HG02973 (cell line): ENCODE data around the gene WARS2.

Experiments
- ATAC-seq: cut with Tn5 transposase; IDR thresholded peaks from one replicate; pipeline ENCODE4 v1.9.1; 2021; ENCODE audit warnings: moderate library complexity; ENCODE audit not compliant: unreplicated experiment

Gene WARS2

GRCh38 chr1:119086830-119087229 lies 53.6 kb downstream of the WARS2 start:
- no peak for ATAC-seq

GRCh38 chr1:119084798-119085197 lies 55.7 kb downstream of the WARS2 start:
- no peak for ATAC-seq

GRCh38 chr1:119083980-119084379 lies 56.5 kb downstream of the WARS2 start:
- no peak for ATAC-seq

DNA sequence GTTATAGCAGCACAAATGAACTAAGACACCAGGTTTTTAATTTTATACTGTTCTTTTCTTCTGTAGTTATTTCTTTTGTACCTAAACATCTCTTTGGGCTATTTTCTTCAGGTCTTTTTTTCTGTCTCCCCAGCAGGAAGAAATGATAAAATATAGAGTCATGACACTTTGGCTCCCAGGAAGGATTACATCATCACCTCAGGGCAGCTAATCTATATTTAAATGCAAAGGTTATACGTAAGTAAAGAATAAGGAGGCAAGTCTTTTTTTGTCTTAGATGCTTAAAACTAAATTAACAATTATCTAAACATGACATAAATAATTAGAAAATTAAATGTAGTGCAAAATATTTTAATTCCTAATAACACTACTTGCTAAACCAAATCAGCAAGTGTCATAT lies 57.0 kb downstream of the WARS2 start:
- ATAC-seq = no peak

DNA sequence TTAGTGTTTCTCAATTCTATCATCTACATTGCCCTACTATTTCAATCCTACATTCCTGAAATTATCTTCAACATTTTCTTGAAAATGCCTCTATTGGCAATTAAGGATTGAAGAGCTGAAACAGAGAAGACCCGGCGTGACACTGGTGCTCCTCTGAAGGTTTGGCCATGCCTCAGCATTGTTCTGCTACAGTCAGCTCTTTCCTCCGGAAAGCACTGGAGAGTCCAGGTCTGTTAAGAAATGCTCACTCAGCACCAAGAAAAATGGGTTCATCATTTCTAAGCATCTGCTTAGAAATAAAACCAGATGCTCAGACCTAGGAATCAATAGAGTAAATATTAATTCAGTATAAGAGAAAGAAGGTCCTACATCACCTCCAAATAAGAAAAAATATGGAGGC lies 58.8 kb downstream of the WARS2 start:
- no peak for ATAC-seq

- ATAC-seq = no peak
Measured at GRCh38 chr1:119081267-119081666, 59.2 kb downstream of the WARS2 start.

- ATAC-seq = no peak
Measured at GRCh38 chr1:119080586-119080985, 59.9 kb downstream of the WARS2 start.

DNA sequence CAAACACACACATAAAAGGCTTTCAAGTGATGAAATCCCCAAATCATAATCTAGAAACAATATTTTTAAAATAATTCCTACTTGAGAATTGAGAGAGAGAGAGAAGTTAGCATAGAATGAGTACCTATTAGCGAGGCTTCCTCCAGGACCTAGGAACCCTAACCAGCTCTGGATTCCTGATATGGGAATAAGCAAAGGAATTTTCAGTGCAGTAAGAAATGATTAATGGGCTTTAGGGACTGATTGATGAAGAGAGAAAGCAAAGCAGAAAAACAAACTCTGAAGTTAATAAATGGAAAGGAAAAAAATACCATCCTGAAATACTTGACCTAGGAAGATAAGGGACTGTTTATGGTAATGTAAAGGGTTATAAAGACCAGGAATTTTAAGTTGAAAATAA lies 60.6 kb downstream of the WARS2 start:
- no peak for ATAC-seq

DNA sequence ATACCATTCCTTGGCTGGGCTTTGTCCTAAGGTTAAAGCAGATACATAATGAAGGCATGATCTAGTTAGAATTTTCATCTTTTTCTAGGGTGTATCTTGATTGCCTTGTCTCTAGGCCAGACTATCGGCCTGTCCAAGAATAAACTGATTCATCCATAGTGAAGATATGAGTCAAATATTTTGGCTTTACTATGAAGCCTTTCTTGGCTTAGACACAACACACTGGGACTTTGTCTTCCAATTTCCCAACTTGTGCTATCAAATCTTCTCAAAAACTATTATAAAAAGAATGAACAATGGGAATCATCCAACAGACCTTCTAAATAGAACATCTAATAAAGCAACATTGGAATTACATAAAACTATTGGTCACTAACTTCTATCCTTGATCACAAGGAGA lies 64.8 kb downstream of the WARS2 start:
- ATAC-seq = no peak

- ATAC-seq = no peak
Measured at GRCh38 chr1:119071321-119071720, 69.1 kb downstream of the WARS2 start.

DNA sequence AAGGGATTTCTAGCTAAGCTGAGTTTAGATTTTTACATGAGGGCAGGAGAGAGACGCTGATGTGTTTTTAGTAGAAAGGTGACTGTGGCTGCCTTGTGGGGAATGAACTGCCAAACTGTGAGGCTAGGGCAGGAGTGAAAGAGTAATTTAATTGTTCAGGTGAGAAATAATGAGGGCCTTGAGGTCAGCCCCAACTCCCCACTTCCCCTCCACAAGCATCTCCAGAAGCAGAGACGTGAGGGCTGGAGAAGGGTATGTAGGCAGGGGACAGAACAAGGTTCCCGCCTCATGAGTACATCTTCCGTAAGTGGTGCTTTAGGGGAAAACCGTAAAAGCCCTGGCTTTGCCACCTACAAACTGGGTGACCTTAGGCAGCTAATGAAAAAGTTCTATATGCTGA lies 70.8 kb downstream of the WARS2 start:
- ATAC-seq = no peak

- ATAC-seq = no peak
Measured at GRCh38 chr1:119068427-119068826, 72.0 kb downstream of the WARS2 start.

DNA sequence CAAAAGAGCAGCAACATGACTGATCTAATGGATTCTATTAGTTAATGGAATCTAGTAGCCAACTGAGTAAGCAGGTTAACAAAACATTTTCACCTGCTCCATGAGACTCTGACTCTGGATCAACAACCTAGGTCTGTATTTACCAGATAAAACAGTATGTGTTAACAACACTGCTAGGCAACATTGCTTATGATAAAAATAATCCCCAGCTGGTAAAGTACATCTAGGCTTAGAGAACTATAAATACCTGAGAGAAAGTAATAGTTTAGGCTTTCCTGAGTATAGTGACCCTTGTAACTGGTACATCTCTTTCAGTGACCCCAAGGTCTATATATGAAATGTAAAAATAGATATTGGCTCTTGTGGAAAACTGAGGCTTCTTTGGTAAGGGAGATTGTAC lies 78.8 kb downstream of the WARS2 start:
- no peak for ATAC-seq

DNA sequence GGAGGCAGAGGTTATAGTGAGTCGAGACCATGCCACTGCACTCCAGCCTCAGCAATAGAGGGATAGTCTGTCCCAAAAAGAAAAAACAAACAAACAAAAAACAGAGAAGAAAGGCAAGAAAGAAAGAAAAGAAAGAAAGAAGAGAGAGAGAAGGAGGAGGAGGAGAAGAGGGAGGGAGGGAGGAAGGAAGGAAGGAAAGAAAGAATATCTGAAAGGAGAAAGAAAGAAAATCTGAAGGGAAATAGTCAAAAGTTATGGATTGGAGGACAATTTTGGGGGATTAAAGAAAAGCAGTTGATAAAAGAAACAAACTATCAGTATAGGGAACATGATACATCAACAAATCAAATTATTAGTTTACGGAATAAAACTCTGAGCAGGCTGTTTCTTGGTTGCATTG lies 84.9 kb downstream of the WARS2 start:
- no peak for ATAC-seq

DNA sequence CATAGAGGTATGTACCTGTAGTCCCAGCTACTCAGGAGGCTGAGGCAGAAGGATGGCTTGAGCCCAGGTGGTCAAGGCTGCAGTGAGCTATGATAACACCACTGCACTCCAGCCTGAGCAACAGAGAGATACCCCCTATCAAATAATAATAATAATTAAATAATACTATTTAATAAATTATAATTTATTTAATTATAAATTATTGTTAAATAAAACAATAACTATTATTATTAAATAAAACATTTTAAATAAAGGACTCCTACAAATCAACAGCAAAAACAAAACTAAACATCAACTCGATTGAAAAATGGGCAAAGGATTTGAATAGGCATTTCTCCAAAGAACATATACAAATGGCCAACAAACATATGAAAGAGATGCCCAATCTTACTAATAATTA lies 86.5 kb downstream of the WARS2 start:
- no peak for ATAC-seq

DNA sequence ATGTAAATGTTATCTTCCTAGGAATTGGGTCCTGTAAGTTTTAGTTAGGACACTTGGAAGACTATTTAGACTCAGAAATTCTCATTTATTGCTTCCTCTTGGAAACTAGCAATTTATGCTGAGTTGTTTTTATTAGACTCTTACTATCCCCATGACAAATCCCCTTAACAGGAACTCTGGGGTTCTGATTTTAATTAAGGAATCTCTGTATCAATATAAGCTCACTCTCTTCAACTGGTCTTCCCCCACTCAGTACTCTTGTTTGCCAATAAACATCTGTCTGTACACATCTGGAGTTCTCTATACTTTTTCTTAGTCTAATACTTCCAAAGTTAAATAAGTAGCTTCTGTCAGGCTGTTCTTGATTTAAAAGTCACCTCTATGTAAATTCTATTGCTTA lies 88.2 kb downstream of the WARS2 start:
- ATAC-seq = no peak

- ATAC-seq = no peak
Measured at GRCh38 chr1:119048624-119049404, 91.6 kb downstream of the WARS2 start.

DNA sequence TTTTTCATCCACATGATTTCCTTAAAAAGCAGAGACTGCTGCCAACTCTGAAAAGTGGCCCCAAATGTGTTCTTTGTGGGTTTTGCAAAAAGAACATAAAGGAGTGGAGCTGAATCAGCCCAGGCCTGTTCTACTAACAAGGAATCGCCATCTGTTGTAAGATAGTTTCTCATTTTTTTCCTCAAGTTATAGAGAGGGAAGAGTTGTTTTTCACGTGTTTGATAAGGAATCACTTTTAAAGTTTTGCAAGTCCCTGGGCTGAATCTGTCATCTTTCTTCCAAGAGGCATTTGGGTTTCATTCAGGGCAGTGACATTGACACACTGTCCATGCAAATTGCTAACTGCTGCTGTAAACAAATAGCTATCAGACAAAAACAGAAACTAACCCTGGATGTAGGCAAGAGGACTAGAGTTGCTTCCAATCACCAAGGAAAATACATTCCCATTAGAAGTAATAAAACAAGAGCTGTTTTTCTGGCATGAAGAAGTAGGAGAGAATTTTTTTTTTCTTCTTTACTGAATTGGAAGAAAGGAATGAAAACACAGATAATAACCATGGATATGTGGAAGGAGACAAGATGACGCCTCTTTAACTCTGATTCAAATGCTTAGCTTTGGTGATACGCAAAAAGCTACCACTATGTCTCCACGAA lies 93.5 kb downstream of the WARS2 start:
- ATAC-seq = no peak

GRCh38 chr1:119046429-119046784 lies 94.0 kb downstream of the WARS2 start:
- ATAC-seq = no peak

DNA sequence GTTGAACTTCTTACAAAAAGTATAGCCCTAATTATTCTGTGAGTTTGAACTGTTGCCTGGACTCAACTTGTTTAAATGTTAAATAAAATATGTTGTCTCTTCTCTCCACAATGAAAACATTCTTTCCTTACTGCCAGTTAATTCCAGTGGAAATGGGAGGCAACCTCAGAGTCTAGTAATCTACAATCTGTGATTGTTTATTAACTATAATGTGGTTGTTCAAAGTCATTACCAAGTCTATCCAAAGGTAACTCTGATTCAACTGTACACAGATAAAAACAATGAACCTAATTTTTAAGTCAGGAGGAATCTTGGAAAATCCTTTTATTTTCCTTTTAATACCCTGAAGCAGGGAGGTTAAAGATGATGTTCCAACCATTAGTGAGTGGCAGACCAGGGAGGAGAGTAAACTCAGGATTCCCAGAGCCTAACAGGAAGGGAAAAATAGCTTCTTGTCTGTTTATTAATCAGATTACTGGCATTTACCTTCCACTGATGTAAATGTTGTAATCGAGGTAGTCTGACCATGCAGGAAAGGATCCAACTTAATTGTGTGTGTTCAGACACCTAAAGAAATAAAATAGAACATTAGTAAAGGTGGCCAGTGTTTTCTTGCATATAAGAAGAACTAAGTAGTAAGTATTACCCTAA lies 95.2 kb downstream of the WARS2 start:
- no peak for ATAC-seq

DNA sequence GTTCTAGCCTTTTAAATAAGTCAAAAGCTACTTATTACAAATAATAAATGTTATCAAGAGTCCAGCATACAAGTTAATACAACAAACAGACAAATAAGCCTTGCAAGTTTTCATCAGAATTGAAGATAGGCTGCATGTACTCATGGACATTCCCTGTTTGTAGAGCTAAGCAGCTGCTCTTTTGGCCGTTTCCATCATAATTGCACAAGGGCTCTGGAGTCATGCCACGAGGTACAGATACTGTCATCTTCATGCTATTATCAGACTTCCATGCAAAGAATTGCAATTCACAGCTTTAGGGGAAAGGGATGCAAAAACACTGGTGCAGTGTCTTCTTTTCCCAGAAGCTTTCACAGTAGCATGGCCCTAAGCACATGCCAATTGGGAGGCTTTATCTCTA lies 99.5 kb downstream of the WARS2 start:
- ATAC-seq = no peak

GRCh38 chr1:119040489-119040888 lies 100.0 kb downstream of the WARS2 start:
- no peak for ATAC-seq
